Uterus (tissue), 2 donors: ENCODE measurements around the gene LAMB4.

Source experiments
- POLR2A ChIP-seq, 2 donors: fragments of 450-650 bp; IDR thresholded peaks; one replicate each; pipeline ENCODE4 v1.6.1; 2016; ENCODE audit warnings: antibody characterized with exemption in 2 of 2, mild to moderate bottlenecking in 1 of 2, moderate library complexity in 1 of 2
- TF ChIP-seq, protein P1 (sequence below), 4 experiments: fragments of 200-600 bp in 2 of 4; fragments of 450-650 bp in 2 of 4; sonication (generic) in 2 of 4; IDR thresholded peaks; one replicate each; pipeline ENCODE4 v1.5.1; 2016 to 2019; ENCODE audit warnings: antibody characterized with exemption in 4 of 4, mild to moderate bottlenecking in 2 of 4, moderate library complexity in 1 of 4

DNA sequence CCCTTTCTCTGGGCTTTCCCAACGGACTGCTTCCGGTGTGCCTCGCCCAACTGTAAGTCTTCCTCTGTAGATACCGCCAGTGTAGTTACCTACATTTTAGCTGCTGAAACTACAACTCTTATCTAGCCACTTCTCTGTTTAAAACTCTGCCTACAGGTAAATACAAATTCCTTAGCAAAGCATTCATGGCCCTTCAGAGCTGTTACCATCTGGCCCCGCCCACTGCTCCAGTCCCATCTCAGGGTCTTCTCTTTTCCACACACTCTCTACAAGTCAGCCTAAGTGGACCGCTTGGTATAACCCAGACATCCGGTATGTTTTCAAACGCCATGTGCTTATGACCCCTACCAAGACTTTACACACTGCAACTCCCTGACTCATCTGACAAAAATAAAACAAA is 41.0 kb upstream of the LAMB4 start:
- TF ChIP-seq, protein P1, sequence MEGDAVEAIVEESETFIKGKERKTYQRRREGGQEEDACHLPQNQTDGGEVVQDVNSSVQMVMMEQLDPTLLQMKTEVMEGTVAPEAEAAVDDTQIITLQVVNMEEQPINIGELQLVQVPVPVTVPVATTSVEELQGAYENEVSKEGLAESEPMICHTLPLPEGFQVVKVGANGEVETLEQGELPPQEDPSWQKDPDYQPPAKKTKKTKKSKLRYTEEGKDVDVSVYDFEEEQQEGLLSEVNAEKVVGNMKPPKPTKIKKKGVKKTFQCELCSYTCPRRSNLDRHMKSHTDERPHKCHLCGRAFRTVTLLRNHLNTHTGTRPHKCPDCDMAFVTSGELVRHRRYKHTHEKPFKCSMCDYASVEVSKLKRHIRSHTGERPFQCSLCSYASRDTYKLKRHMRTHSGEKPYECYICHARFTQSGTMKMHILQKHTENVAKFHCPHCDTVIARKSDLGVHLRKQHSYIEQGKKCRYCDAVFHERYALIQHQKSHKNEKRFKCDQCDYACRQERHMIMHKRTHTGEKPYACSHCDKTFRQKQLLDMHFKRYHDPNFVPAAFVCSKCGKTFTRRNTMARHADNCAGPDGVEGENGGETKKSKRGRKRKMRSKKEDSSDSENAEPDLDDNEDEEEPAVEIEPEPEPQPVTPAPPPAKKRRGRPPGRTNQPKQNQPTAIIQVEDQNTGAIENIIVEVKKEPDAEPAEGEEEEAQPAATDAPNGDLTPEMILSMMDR (IDR thresholded peaks at IDR 0.05): no peak
- TF ChIP-seq POLR2A (IDR thresholded peaks at IDR 0.05): no peak
